Upper lobe of left lung (tissue), 4 donors: ENCODE data around the gene ACTR2.

Source experiments
- CTCF ChIP-seq, 6 experiments: fragments of 450-650 bp in 4 of 6; fragments of 200-600 bp in 2 of 6; sonication (generic) in 2 of 6; IDR thresholded peaks; one replicate each; pipeline ENCODE4 v1.5.1; 2016 to 2019; ENCODE audit warnings: antibody characterized with exemption in 6 of 6
- EP300 ChIP-seq, 4 donors: sonication (generic); formaldehyde crosslinking; IDR thresholded peaks; one replicate each; pipeline ENCODE4 v1.5.1; 2017; ENCODE audit warnings: antibody characterized with exemption in 4 of 4, control low read depth in 2 of 4
- POLR2A ChIP-seq, 4 donors: fragments of 450-650 bp; IDR thresholded peaks; one replicate each; pipeline ENCODE4 v1.5.1; 2016 to 2017; ENCODE audit warnings: antibody characterized with exemption in 4 of 4, mild to moderate bottlenecking in 2 of 4
- POLR2AphosphoS5 ChIP-seq, 2 donors: sonication (generic); formaldehyde crosslinking; IDR thresholded peaks; one replicate each; pipeline ENCODE4 v1.5.1; 2017; ENCODE audit warnings: antibody characterized with exemption in 2 of 2

- TF ChIP-seq POLR2A (IDR thresholded peaks at IDR 0.05) (no peak), POLR2AphosphoS5 (IDR thresholded peaks at IDR 0.05) (no peak), CTCF (IDR thresholded peaks at IDR 0.05) (no peak), EP300 (IDR thresholded peaks at IDR 0.05) (no peak)
Observed at GRCh38 chr2:65279756-65280155, 52.1 kb downstream of the ACTR2 start.
